HG03064 (cell line): Measurements from ENCODE around the gene FRRS1L.

ENCODE experiments used
- ATAC-seq: cut with Tn5 transposase; IDR thresholded peaks from one replicate; pipeline ENCODE4 v1.9.1; 2021; ENCODE audit warnings: low read depth; ENCODE audit not compliant: unreplicated experiment

The FRRS1L gene

GRCh38 chr9:109179801-109180523 lies 12.9 kb upstream of the FRRS1L start:
- ATAC-seq = no peak

GRCh38 chr9:109176963-109177362 lies 9.9 kb upstream of the FRRS1L start:
- no peak for ATAC-seq

GRCh38 chr9:109176386-109176785 lies 9.3 kb upstream of the FRRS1L start:
- no peak for ATAC-seq

GRCh38 chr9:109172935-109173334 lies 5.9 kb upstream of the FRRS1L start:
- no peak for ATAC-seq

GRCh38 chr9:109171926-109172325 lies 4.9 kb upstream of the FRRS1L start:
- ATAC-seq = no peak

GRCh38 chr9:109168170-109168569 lies 1.1 kb upstream of the FRRS1L start:
- ATAC-seq = no peak

- ATAC-seq = no peak
Observed at GRCh38 chr9:109167716-109168115, 667 bp upstream of the FRRS1L start.

- no peak for ATAC-seq
Observed at GRCh38 chr9:109166171-109166770, 778 bp downstream of the FRRS1L start.

- no peak for ATAC-seq
Observed at GRCh38 chr9:109164042-109164441, 3.0 kb downstream of the FRRS1L start.

- no peak for ATAC-seq
Observed at GRCh38 chr9:109163194-109163593, 3.9 kb downstream of the FRRS1L start.

GRCh38 chr9:109162677-109163076 lies 4.4 kb downstream of the FRRS1L start:
- no peak for ATAC-seq

- ATAC-seq = no peak
Observed at GRCh38 chr9:109161471-109161870, 5.6 kb downstream of the FRRS1L start.

GRCh38 chr9:109159583-109159982 lies 7.5 kb downstream of the FRRS1L start:
- ATAC-seq = no peak

- no peak for ATAC-seq
Observed at GRCh38 chr9:109158651-109159050, 8.4 kb downstream of the FRRS1L start.

GRCh38 chr9:109156708-109157107 lies 10.3 kb downstream of the FRRS1L start:
- ATAC-seq = no peak

- ATAC-seq = no peak
Observed at GRCh38 chr9:109150925-109151545, 16.0 kb downstream of the FRRS1L start.

GRCh38 chr9:109149722-109150121 lies 17.3 kb downstream of the FRRS1L start:
- no peak for ATAC-seq

GRCh38 chr9:109149089-109149488 lies 18.0 kb downstream of the FRRS1L start:
- no peak for ATAC-seq

GRCh38 chr9:109145051-109145450 lies 22.0 kb downstream of the FRRS1L start:
- ATAC-seq = no peak

- ATAC-seq = peak; percentile 97
Observed at GRCh38 chr9:109143881-109144562, 23.0 kb downstream of the FRRS1L start.

GRCh38 chr9:109141375-109141774 lies 25.7 kb downstream of the FRRS1L start:
- no peak for ATAC-seq
